ENCODE results near the gene PDE4D. TPM values are rescaled to one million over a fixed set of nuclear protein-coding genes. Genes with fewer than 3 reads are reported as not detected.

PDE4D gene
- total RNA-seq, 4 donors from 2014 or later = 6.7 to 21.0 (median 15.0) TPM

DNA sequence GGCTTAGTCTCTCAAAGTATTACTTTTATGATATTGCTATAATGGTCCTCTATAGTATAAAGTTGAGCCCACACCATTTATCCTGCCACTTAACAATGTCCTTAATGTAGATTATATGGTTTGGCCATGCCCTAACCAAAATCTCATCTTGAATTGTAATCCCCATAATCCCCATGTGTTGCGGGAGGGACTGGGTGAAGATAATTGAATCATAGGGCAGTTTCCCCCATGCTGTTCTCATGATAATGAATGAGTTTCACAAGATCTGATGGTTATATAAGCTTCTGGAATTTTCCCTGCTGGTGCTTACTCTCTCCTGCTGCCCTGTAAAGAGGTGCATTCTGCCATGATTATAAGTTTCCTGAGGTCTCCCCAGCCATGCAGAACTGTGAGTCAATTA lies 811.8 kb downstream of the PDE4D start:
- 100% methylated on average over 1 of the region's 1 CpG for WGBS, 2 donors
- TF ChIP-seq, protein P1, sequence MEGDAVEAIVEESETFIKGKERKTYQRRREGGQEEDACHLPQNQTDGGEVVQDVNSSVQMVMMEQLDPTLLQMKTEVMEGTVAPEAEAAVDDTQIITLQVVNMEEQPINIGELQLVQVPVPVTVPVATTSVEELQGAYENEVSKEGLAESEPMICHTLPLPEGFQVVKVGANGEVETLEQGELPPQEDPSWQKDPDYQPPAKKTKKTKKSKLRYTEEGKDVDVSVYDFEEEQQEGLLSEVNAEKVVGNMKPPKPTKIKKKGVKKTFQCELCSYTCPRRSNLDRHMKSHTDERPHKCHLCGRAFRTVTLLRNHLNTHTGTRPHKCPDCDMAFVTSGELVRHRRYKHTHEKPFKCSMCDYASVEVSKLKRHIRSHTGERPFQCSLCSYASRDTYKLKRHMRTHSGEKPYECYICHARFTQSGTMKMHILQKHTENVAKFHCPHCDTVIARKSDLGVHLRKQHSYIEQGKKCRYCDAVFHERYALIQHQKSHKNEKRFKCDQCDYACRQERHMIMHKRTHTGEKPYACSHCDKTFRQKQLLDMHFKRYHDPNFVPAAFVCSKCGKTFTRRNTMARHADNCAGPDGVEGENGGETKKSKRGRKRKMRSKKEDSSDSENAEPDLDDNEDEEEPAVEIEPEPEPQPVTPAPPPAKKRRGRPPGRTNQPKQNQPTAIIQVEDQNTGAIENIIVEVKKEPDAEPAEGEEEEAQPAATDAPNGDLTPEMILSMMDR (IDR thresholded peaks at IDR 0.05) = no peak
- no peak for DNase-seq (ENCODE audit: low spot score in 2 of 2)
- H3K4me3 ChIP-seq (ENCODE audit: low read depth, poor library complexity, severe bottlenecking) = no peak overlapping the region
- intact Hi-C loops (cut with DNase I; ENCODE audit: low total_unique reads) = no loop called here

DNA sequence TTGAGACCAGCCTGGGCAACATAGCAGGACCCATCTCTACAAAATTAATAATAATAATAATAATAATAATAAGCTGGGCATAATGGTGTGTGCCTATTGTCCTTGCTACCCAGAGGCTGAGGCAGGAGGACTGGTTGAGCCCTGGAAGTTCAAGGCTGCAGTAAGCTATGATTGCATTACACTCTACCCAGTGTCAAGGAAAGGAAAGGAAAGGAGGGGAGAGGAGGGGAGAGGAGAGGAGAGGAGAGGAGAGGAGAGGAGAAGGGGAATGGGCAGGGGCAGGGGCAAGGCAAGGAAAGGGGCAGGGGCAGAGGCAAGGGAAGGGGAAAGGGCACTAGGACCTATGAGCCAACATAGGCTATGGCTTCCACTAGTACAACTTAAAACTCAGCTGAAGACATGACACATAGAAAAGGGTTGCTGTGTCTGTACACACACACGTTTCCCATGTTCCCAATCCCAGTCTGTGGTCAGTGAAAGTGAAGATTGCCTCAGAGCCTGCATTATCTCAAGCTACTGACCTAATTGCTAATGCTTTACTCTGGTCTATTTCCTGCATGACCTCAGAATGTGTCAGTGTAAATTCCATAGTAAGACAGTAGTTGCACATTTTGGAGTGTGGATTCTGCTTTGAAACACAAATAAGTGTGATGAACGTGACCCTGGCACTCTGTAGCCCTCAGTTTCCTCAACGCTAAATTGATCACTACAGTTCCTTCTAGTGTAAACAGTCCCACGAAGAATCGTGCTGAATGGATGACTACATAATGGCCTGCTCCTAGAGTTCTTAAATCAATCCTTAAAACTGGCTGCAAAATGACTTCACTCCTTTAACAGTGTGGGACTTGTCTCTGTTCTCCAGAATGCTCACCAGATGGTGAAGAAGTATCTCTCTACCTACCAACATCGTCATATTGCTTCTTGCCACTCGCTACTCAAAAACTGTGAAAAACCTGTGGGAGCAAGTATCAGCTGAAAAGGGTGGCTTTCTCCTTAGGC lies 813.6 kb downstream of the PDE4D start:
- intact Hi-C loops (cut with DNase I; ENCODE audit: low total_unique reads) = no loop called here
- WGBS, 2 donors = 67 to 71% methylated on average over 7 of the region's 7 CpGs
- no peak overlapping the region for H3K4me3 ChIP-seq (ENCODE audit: low read depth, poor library complexity, severe bottlenecking)
- DNase-seq (ENCODE audit: low spot score in 2 of 2) = no peak
- TF ChIP-seq, protein P1 (IDR thresholded peaks at IDR 0.05) = no peak
- no peak for TF ChIP-seq POLR2A (IDR thresholded peaks at IDR 0.05)

DNA sequence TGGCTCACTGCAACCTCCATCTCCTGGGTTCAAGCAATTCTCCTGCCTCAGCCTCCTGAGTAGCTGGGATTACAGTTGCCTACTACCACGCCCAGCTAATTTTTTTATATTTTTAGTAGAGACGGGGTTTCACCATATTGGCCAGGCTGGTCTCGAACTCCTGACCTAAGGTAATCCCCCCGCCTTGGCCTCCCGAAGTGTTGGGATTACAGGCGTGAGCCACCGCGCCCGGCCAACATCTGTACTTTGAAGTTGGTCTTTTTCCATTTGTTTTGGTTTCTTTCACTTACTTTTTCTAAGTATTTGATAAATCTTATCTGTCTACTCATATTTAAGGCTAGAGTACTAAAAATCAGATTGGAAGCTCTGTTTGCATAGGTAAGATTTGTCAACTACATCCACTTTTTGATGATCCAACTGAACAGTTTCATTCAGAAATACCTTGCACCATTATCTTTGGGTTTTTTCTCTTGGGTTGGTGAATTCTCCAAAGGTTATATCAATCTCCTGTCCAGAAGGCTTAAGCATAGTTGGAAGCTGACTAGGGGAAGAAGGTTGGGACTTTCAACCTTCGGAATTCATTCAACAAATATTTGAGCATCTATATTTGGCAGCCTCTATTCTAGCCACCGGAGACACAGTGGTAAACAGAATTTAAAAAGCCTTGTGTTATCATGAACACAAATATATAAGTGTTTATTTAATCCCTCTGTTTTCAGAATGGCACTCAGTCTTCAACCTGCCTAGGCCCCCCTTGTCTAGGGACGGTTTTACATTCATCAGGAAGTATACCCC lies 821.6 kb downstream of the PDE4D start:
- DNase-seq (ENCODE audit: low spot score in 2 of 2) = no peak
- no peak for TF ChIP-seq POLR2A (IDR thresholded peaks at IDR 0.05)
- TF ChIP-seq, protein P1 (IDR thresholded peaks at IDR 0.05) = no peak
- 96 to 98% methylated on average over 12 of the region's 12 CpGs for WGBS, 2 donors
- no peak overlapping the region for H3K4me3 ChIP-seq (ENCODE audit: low read depth, poor library complexity, severe bottlenecking)
- intact Hi-C loops (cut with DNase I; ENCODE audit: low total_unique reads) = no loop called here

DNA sequence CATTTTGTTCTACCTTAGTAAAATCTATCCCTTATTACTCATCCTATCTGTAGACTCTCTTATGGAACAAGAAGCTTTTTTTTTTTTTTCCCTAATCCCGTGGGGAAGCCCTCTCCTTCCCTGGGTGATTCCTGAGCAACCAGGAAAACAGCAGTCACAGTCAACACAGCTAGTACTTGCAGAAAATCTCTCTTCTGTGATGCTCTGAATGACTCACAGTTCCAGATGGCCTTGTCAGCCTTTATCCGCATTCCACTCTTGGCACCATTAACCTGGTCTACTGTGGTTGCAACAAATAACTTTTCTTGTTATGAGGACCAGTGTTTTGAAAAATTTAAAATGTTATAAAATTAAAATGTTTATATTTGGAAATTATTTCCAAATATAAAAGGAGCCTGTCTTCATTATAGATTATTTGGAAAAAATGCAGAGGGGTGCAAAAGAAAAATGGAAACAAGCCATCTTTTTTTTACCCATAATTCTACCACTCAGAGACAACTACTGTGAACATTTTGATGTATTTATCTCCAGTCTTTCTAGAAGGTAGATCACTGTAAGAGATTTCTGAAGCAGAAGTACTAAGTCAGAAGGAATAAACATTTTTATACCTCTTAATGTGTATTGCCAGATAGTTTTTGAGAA lies 824.0 kb downstream of the PDE4D start:
- TF ChIP-seq, protein P1 (IDR thresholded peaks at IDR 0.05) = no peak
- no peak for TF ChIP-seq POLR2A (IDR thresholded peaks at IDR 0.05)
- peak in 1 of 2 donors; percentile 38 for DNase-seq (ENCODE audit: low spot score in 2 of 2)
- intact Hi-C loops (cut with DNase I; ENCODE audit: low total_unique reads) = no loop called here
- no peak overlapping the region for H3K4me3 ChIP-seq (ENCODE audit: low read depth, poor library complexity, severe bottlenecking)
- 31 to 35% methylated on average over 2 of the region's 2 CpGs for WGBS, 2 donors

DNA sequence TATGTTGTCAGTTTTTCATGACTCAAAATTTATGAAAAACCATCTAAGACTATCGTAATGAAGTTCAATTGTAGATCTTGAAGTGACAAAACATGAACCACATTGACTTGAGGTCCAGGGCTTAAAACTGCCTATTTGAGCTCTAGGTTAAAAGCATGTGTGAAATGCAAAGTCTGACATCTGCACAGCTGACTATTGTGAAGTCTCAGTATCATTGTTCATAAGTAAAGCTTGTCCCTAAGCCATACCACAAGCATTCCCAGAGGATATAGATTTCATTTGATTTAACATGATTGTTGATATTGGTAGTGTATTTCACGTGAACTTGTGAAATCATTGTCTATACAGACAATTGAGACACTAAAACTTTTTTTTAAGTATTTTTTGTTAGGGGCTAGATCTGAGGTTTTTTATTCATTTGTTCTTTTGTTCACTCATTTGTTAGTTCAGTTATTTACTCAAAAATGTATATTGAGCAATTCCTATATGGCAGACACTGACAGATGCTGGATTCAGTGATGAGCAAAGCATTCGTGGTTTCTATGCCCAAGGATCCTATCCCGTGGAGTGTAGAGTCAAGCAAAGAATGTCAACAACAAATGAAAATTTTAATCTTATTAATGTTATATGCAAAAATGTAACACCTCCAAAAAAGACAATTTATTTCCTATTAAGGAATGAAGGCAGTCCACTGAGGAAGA lies 825.4 kb downstream of the PDE4D start:
- no peak overlapping the region for H3K4me3 ChIP-seq (ENCODE audit: low read depth, poor library complexity, severe bottlenecking)
- DNase-seq (ENCODE audit: low spot score in 2 of 2) = no peak
- 91 to 94% methylated on average over 4 of the region's 4 CpGs for WGBS, 2 donors
- TF ChIP-seq, protein P1 (IDR thresholded peaks at IDR 0.05) = no peak
- TF ChIP-seq POLR2A (IDR thresholded peaks at IDR 0.05) = no peak
- intact Hi-C loops (cut with DNase I; ENCODE audit: low total_unique reads) = no loop called here
